GM12801 (cell line): ENCODE measurements around the gene SLC38A10.

Experiments
- TF ChIP-seq, protein P1 (sequence below): IDR thresholded peaks from one replicate; pipeline ENCODE4 v1.5.1; 2011; ENCODE audit warnings: control low read depth; ENCODE audit not compliant: insufficient read length; ENCODE audit errors: extremely low read depth

SLC38A10 gene

DNA sequence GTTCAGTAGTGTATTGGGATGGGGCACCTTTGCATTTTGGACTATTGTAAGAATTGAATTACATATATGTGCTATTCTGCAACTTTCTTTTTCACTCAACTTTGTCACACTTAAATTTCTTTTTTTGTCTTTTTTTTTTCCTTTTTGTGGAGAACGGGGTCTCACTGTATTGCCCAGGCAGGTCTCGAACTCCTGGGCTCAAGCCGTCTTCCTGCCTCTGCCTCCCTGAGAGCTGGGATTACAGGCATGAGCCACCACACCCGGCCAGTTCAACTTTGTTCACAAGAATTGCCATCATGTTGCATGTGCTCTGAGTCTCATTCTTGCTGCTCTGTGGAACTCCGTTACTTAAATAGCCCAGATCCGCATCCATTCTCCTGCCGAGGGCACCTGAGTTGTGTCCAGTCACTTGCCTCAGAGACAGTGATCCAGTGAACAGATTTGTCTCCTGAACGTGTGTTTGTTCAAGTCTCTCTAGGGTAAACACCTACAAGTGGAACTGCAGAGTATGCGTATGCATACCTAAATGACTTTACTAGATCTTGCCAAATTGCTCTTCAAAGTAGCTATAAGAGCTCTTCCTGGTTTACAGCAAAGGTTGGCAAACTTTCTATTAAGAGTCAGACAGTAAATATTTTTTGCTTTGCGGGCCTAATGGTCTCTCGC lies 3.4 kb upstream of the SLC38A10 start:
- TF ChIP-seq, protein P1, sequence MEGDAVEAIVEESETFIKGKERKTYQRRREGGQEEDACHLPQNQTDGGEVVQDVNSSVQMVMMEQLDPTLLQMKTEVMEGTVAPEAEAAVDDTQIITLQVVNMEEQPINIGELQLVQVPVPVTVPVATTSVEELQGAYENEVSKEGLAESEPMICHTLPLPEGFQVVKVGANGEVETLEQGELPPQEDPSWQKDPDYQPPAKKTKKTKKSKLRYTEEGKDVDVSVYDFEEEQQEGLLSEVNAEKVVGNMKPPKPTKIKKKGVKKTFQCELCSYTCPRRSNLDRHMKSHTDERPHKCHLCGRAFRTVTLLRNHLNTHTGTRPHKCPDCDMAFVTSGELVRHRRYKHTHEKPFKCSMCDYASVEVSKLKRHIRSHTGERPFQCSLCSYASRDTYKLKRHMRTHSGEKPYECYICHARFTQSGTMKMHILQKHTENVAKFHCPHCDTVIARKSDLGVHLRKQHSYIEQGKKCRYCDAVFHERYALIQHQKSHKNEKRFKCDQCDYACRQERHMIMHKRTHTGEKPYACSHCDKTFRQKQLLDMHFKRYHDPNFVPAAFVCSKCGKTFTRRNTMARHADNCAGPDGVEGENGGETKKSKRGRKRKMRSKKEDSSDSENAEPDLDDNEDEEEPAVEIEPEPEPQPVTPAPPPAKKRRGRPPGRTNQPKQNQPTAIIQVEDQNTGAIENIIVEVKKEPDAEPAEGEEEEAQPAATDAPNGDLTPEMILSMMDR: no peak

- TF ChIP-seq, protein P1: no peak
Measured at GRCh38 chr17:81295676-81296381, 722 bp upstream of the SLC38A10 start.

DNA sequence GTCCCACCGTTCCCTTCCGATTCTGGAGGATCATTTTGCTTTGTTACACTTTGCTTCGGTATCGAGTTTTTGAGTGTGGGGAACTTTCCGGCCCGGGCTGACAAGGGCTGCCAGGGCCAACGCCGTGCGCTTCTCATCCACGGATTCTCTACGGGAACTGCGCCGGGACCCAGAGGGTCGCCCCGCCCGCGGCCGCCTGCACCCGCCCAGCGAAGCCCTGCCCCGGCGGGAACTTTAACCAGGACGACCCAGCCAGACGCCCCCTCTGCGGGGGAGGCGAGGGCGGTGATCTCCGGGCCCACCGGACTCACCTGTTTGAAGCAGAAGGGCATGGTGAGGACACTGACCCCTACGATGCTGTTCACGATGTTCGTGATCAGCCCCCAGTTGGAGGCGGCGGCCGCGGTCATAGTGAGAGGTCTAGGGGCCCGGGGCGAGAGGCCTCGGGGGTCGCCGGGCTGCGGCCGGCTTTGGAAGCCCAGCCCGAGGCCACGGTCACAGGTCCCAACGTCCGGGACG lies 536 bp downstream of the SLC38A10 start:
- TF ChIP-seq, protein P1: no peak

- TF ChIP-seq, protein P1: no peak
Measured at GRCh38 chr17:81292450-81292849, 2.7 kb downstream of the SLC38A10 start.

DNA sequence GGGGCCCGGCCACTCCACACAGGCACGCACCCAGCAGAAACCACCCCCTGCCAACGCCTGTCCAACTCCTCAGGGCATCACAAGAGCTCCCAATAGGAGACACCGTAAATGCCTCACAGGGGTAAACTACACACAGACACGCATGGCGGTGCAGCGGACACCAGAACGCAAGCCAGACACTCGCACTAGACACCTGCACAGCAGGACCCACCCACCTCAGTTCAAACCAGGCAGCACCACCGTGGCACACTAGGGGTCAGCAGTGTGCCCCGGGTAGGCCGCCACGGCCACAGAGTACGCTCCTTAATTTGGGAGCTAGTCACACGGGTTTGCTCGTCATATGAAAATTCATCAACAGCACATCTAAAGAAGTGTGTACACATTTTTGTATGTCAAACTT lies 3.4 kb downstream of the SLC38A10 start:
- TF ChIP-seq, protein P1: no peak

GRCh38 chr17:81290230-81290629 lies 4.9 kb downstream of the SLC38A10 start:
- TF ChIP-seq, protein P1: no peak

DNA sequence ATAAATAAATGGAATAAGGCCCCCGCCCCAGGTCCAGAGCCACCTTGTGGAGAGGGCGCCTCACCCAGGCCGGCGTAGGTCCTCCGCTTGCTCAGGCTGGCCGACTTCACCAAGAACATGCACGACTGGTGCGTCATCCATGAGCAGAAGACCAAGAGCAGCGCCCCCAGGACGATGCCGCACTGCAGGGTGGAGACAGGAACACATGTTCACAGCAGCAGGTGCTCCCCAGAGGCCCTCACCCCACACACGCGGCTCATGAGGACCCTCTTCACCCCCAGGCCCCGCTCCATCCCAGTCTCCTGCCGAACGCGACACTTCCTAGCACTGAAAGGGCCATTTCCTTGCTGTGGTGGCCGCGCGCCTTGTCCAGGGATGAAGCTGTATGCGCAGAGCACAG lies 5.5 kb downstream of the SLC38A10 start:
- TF ChIP-seq, protein P1: no peak
